Mucosa of stomach (tissue), 1 donor: ENCODE results near the gene FARSB.

Experiments used
- H3K27me3 ChIP-seq: one replicate; pipeline ENCODE4 v1.7.0; 2013; ENCODE audit warnings: mild to moderate bottlenecking, low read length; ENCODE audit not compliant: control insufficient read depth, insufficient read depth
- H3K36me3 ChIP-seq: one replicate; pipeline ENCODE4 v1.7.0; 2013; ENCODE audit warnings: low read length; ENCODE audit not compliant: control insufficient read depth, insufficient read depth
- H3K4me1 ChIP-seq: one replicate; pipeline ENCODE4 v1.7.0; 2013; ENCODE audit warnings: mild to moderate bottlenecking, low read length; ENCODE audit not compliant: control insufficient read depth, insufficient read depth
- H3K4me3 ChIP-seq: one replicate; pipeline ENCODE4 v1.7.0; 2013; ENCODE audit warnings: low read length
- H3K9ac ChIP-seq: one replicate; pipeline ENCODE4 v1.7.0; 2013; ENCODE audit warnings: mild to moderate bottlenecking, low read length, moderate library complexity
- H3K9me3 ChIP-seq: one replicate; pipeline ENCODE4 v1.7.0; 2013; ENCODE audit warnings: mild to moderate bottlenecking, low read length, moderate library complexity; ENCODE audit not compliant: control insufficient read depth
- donor health status: Pancreatic carcinoma.

The FARSB gene

GRCh38 chr2:222683805-222684204 lies 27.9 kb upstream of the FARSB start:
- H3K9ac ChIP-seq = no peak overlapping the region
- H3K27me3 ChIP-seq = no peaks in the 10 kb centered on the region
- H3K4me1 ChIP-seq = no peaks in the 10 kb centered on the region
- H3K9me3 ChIP-seq = no peaks in the 10 kb centered on the region
- no peak overlapping the region for H3K4me3 ChIP-seq
- H3K36me3 ChIP-seq = no peaks in the 10 kb centered on the region

GRCh38 chr2:222677981-222678380 lies 22.1 kb upstream of the FARSB start:
- H3K27me3 ChIP-seq = no peaks in the 10 kb centered on the region
- H3K4me1 ChIP-seq = no peaks in the 10 kb centered on the region
- H3K9ac ChIP-seq = no peak overlapping the region
- H3K9me3 ChIP-seq = no peaks in the 10 kb centered on the region
- H3K4me3 ChIP-seq = no peak overlapping the region
- H3K36me3 ChIP-seq = no peaks in the 10 kb centered on the region

- no peak overlapping the region for H3K9ac ChIP-seq
- H3K4me3 ChIP-seq = no peak overlapping the region
- H3K36me3 ChIP-seq = no peaks in the 10 kb centered on the region
- no peaks in the 10 kb centered on the region for H3K9me3 ChIP-seq
- peaks cover 6% of the 10 kb centered on the region for H3K27me3 ChIP-seq
- peaks cover 6% of the 10 kb centered on the region for H3K4me1 ChIP-seq
Measured at GRCh38 chr2:222673883-222674282, 18.0 kb upstream of the FARSB start.

GRCh38 chr2:222673273-222673672 lies 17.4 kb upstream of the FARSB start:
- H3K9ac ChIP-seq = no peak overlapping the region
- H3K4me3 ChIP-seq = no peak overlapping the region
- peaks cover 6% of the 10 kb centered on the region for H3K4me1 ChIP-seq
- no peaks in the 10 kb centered on the region for H3K36me3 ChIP-seq
- no peaks in the 10 kb centered on the region for H3K9me3 ChIP-seq
- peaks cover 6% of the 10 kb centered on the region for H3K27me3 ChIP-seq

GRCh38 chr2:222672068-222672401 lies 16.1 kb upstream of the FARSB start:
- no peak overlapping the region for H3K4me3 ChIP-seq
- no peaks in the 10 kb centered on the region for H3K9me3 ChIP-seq
- H3K4me1 ChIP-seq = peaks cover 6% of the 10 kb centered on the region
- H3K36me3 ChIP-seq = no peaks in the 10 kb centered on the region
- H3K9ac ChIP-seq = peak overlapping the region; percentile 33
- H3K27me3 ChIP-seq = peaks cover 6% of the 10 kb centered on the region

GRCh38 chr2:222671259-222672067 lies 15.6 kb upstream of the FARSB start, which contains the start of gene MOGAT1:
MOGAT1 (plus strand) TSS chr2:222671658; CDS start chr2:222671786, 128 bp downstream.
- H3K36me3 ChIP-seq = no peaks in the 10 kb centered on the region
- no peaks in the 10 kb centered on the region for H3K9me3 ChIP-seq
- peak within 1 kb of the TSS; percentile 33 for H3K9ac ChIP-seq
- H3K4me3 ChIP-seq = no peak within 1 kb of the TSS
- H3K4me1 ChIP-seq = peaks cover 6% of the 10 kb centered on the region
- H3K27me3 ChIP-seq = peaks cover 6% of the 10 kb centered on the region

- Histone ChIP-seq H3K4me1 (peaks cover 6% of the 10 kb centered on the region), H3K9me3 (no peaks in the 10 kb centered on the region), H3K36me3 (no peaks in the 10 kb centered on the region), H3K9ac (no peak overlapping the region), H3K27me3 (peaks cover 6% of the 10 kb centered on the region), H3K4me3 (no peak overlapping the region)
Measured at GRCh38 chr2:222670191-222671038, 14.5 kb upstream of the FARSB start.

GRCh38 chr2:222669353-222669752 lies 13.5 kb upstream of the FARSB start:
- no peak overlapping the region for H3K9ac ChIP-seq
- peaks cover 6% of the 10 kb centered on the region for H3K4me1 ChIP-seq
- peaks cover 6% of the 10 kb centered on the region for H3K27me3 ChIP-seq
- no peak overlapping the region for H3K4me3 ChIP-seq
- no peaks in the 10 kb centered on the region for H3K36me3 ChIP-seq
- H3K9me3 ChIP-seq = no peaks in the 10 kb centered on the region

GRCh38 chr2:222668494-222669154 lies 12.7 kb upstream of the FARSB start:
- no peak overlapping the region for H3K4me3 ChIP-seq
- H3K9me3 ChIP-seq = no peaks in the 10 kb centered on the region
- peaks cover 6% of the 10 kb centered on the region for H3K27me3 ChIP-seq
- H3K4me1 ChIP-seq = peaks cover 6% of the 10 kb centered on the region
- no peaks in the 10 kb centered on the region for H3K36me3 ChIP-seq
- H3K9ac ChIP-seq = no peak overlapping the region

GRCh38 chr2:222663479-222663878 lies 7.6 kb upstream of the FARSB start:
- no peaks in the 10 kb centered on the region for H3K4me1 ChIP-seq
- no peaks in the 10 kb centered on the region for H3K27me3 ChIP-seq
- no peak overlapping the region for H3K4me3 ChIP-seq
- H3K9me3 ChIP-seq = no peaks in the 10 kb centered on the region
- H3K36me3 ChIP-seq = no peaks in the 10 kb centered on the region
- H3K9ac ChIP-seq = no peak overlapping the region

GRCh38 chr2:222656526-222657446 lies 894 bp upstream of the FARSB start:
- Histone ChIP-seq H3K9ac (peak overlapping the region; percentile 87), H3K9me3 (no peaks in the 10 kb centered on the region), H3K4me1 (peaks cover 28% of the 10 kb centered on the region), H3K27me3 (no peaks in the 10 kb centered on the region), H3K4me3 (peak overlapping the region; percentile 95), H3K36me3 (no peaks in the 10 kb centered on the region)
